ENCODE measurements around the gene RASGRF2. TPM values are rescaled to one million over a fixed set of nuclear protein-coding genes. Genes with fewer than 3 reads are reported as not detected.

The RASGRF2 gene
- total RNA-seq, 1 donor from 2014 or later: 2.6 TPM

GRCh38 chr5:81006231-81006630, 46.1 kb downstream of the RASGRF2 start:
- no peak for DNase-seq (ENCODE audit: low read depth)
- no peak for TF ChIP-seq CTCF (conservative IDR thresholded peaks at IDR 0.05; ENCODE audit: low read depth, low read length)
- H3K4me3 ChIP-seq (ENCODE audit: low read depth, low read length): no peak overlapping the region

GRCh38 chr5:81006947-81007636, 46.9 kb downstream of the RASGRF2 start:
- TF ChIP-seq CTCF (conservative IDR thresholded peaks at IDR 0.05; ENCODE audit: low read depth, low read length): no peak
- H3K4me3 ChIP-seq (ENCODE audit: low read depth, low read length): no peak overlapping the region
- no peak for DNase-seq (ENCODE audit: low read depth)

- no peak for TF ChIP-seq CTCF (conservative IDR thresholded peaks at IDR 0.05; ENCODE audit: low read depth, low read length)
- DNase-seq (ENCODE audit: low read depth): no peak
- H3K4me3 ChIP-seq (ENCODE audit: low read depth, low read length): no peak overlapping the region
These were observed 47.5 kb downstream of the RASGRF2 start for GRCh38 chr5:81007637-81008027.

- DNase-seq (ENCODE audit: low read depth): no peak
- TF ChIP-seq CTCF (conservative IDR thresholded peaks at IDR 0.05; ENCODE audit: low read depth, low read length): no peak
- H3K4me3 ChIP-seq (ENCODE audit: low read depth, low read length): no peak overlapping the region
These were observed 50.4 kb downstream of the RASGRF2 start for GRCh38 chr5:81010336-81011169.

GRCh38 chr5:81014348-81014747, 54.2 kb downstream of the RASGRF2 start:
- no peak for DNase-seq (ENCODE audit: low read depth)
- no peak overlapping the region for H3K4me3 ChIP-seq (ENCODE audit: low read depth, low read length)
- no peak for TF ChIP-seq CTCF (conservative IDR thresholded peaks at IDR 0.05; ENCODE audit: low read depth, low read length)

- DNase-seq (ENCODE audit: low read depth): no peak
- H3K4me3 ChIP-seq (ENCODE audit: low read depth, low read length): no peak overlapping the region
- TF ChIP-seq CTCF (conservative IDR thresholded peaks at IDR 0.05; ENCODE audit: low read depth, low read length): no peak
These were observed 56.0 kb downstream of the RASGRF2 start for GRCh38 chr5:81016116-81016515.

Data from epithelial cell of proximal tubule (primary cell).